Vagina (tissue), 2 donors: ENCODE measurements around the gene SLFN5.

Experiments
- POLR2A ChIP-seq, 2 donors: fragments of 450-650 bp; IDR thresholded peaks; one replicate each; pipeline ENCODE4 v1.6.1; 2017; ENCODE audit warnings: antibody characterized with exemption in 2 of 2, mild to moderate bottlenecking in 2 of 2, moderate library complexity in 2 of 2
- POLR2AphosphoS5 ChIP-seq, 2 donors: sonication (generic); formaldehyde crosslinking; IDR thresholded peaks; one replicate each; pipeline ENCODE4 v1.9.0; 2017; ENCODE audit warnings: antibody characterized with exemption in 2 of 2, mild to moderate bottlenecking in 2 of 2, low read depth in 1 of 2; ENCODE audit not compliant: insufficient read depth in 1 of 2
- TF ChIP-seq, protein P1 (sequence below), 3 experiments: fragments of 450-650 bp in 2 of 3; fragments of 200-600 bp in 1 of 3; sonication (generic) in 1 of 3; IDR thresholded peaks; one replicate each; pipeline ENCODE4 v1.5.1; 2017 to 2019; ENCODE audit warnings: antibody characterized with exemption in 3 of 3, mild to moderate bottlenecking in 2 of 3, moderate library complexity in 2 of 3

DNA sequence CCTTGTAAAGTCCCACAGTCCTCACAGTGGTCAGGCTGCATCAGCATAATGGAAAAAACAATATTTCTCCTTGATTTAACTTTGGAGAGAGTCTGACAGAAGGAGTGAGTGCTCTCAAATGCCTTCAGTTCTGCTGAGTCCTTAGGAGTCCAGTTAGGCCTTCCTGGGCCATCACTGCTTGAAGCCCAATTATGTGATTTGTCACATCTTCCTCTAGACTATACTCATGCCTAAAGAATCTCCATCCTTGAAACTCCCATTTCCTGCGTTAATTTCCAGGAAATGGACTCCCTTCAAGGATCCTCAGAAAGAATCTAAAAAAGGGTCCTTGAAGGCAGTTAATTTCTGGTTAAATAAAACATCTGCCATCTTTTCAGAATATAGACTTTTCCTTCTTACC, 52.8 kb downstream of the SLFN5 start:
- TF ChIP-seq POLR2AphosphoS5 (IDR thresholded peaks at IDR 0.05; ENCODE audit: insufficient read depth in 1 of 2, low read depth in 1 of 2) (no peak), POLR2A (IDR thresholded peaks at IDR 0.05) (no peak)
- TF ChIP-seq, protein P1, sequence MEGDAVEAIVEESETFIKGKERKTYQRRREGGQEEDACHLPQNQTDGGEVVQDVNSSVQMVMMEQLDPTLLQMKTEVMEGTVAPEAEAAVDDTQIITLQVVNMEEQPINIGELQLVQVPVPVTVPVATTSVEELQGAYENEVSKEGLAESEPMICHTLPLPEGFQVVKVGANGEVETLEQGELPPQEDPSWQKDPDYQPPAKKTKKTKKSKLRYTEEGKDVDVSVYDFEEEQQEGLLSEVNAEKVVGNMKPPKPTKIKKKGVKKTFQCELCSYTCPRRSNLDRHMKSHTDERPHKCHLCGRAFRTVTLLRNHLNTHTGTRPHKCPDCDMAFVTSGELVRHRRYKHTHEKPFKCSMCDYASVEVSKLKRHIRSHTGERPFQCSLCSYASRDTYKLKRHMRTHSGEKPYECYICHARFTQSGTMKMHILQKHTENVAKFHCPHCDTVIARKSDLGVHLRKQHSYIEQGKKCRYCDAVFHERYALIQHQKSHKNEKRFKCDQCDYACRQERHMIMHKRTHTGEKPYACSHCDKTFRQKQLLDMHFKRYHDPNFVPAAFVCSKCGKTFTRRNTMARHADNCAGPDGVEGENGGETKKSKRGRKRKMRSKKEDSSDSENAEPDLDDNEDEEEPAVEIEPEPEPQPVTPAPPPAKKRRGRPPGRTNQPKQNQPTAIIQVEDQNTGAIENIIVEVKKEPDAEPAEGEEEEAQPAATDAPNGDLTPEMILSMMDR (IDR thresholded peaks at IDR 0.05): no peak
